NK-92 treated with Interleukin-12 subunit alpha and Interleukin-12 subunit beta, amount 100 ng/mL, for 24 hours (cell line): ENCODE measurements around the gene SLC8A1.

Experiments used
- DNase-seq: peaks from one replicate; lab custom pipeline; 2025; lab: John Stamatoyannopoulos, UW

The SLC8A1 gene

GRCh38 chr2:40230707-40231432 is 221.0 kb downstream of the SLC8A1 start:
- no peak for DNase-seq

- no peak for DNase-seq
These were observed 221.7 kb downstream of the SLC8A1 start for GRCh38 chr2:40230186-40230585.

GRCh38 chr2:40228310-40228709 is 223.6 kb downstream of the SLC8A1 start:
- no peak for DNase-seq

- DNase-seq, result no peak
These were observed 224.7 kb downstream of the SLC8A1 start for GRCh38 chr2:40227210-40227609.

GRCh38 chr2:40226637-40227036 is 225.3 kb downstream of the SLC8A1 start:
- DNase-seq, result no peak

GRCh38 chr2:40225670-40226210 is 226.2 kb downstream of the SLC8A1 start:
- no peak for DNase-seq

- DNase-seq, result no peak
These were observed 227.6 kb downstream of the SLC8A1 start for GRCh38 chr2:40224318-40224717.

- DNase-seq, result no peak
These were observed 231.5 kb downstream of the SLC8A1 start for GRCh38 chr2:40220177-40220925.

GRCh38 chr2:40219141-40219540 is 232.7 kb downstream of the SLC8A1 start:
- no peak for DNase-seq

GRCh38 chr2:40218679-40219078 is 233.2 kb downstream of the SLC8A1 start:
- no peak for DNase-seq

GRCh38 chr2:40213619-40214018 is 238.3 kb downstream of the SLC8A1 start:
- no peak for DNase-seq

GRCh38 chr2:40213071-40213470 is 238.8 kb downstream of the SLC8A1 start:
- DNase-seq, result no peak

- no peak for DNase-seq
These were observed 240.9 kb downstream of the SLC8A1 start for GRCh38 chr2:40210968-40211353.

GRCh38 chr2:40210344-40210967 is 241.4 kb downstream of the SLC8A1 start:
- no peak for DNase-seq

- DNase-seq, result no peak
These were observed 242.1 kb downstream of the SLC8A1 start for GRCh38 chr2:40209761-40210160.

GRCh38 chr2:40208463-40208862 is 243.4 kb downstream of the SLC8A1 start:
- no peak for DNase-seq

- no peak for DNase-seq
These were observed 247.6 kb downstream of the SLC8A1 start for GRCh38 chr2:40204268-40204667.

- no peak for DNase-seq
These were observed 249.0 kb downstream of the SLC8A1 start for GRCh38 chr2:40202798-40203400.

- no peak for DNase-seq
These were observed 250.5 kb downstream of the SLC8A1 start for GRCh38 chr2:40201425-40201824.

- DNase-seq, result no peak
These were observed 251.4 kb downstream of the SLC8A1 start for GRCh38 chr2:40200366-40200915.

- DNase-seq, result no peak
These were observed 252.1 kb downstream of the SLC8A1 start for GRCh38 chr2:40199771-40200170.

GRCh38 chr2:40197121-40197520 is 254.8 kb downstream of the SLC8A1 start:
- no peak for DNase-seq
